GM12875 (cell line): ENCODE measurements around the gene KIF18B.
"Not testable (repeated sequence)": the region's sequence is repeated elsewhere in the genome, so short reads cannot be mapped to it uniquely, and the experiment has no call there.

Source experiments
- H3K4me3 ChIP-seq: one replicate; pipeline ENCODE4 v1.5.1; 2011; ENCODE audit warnings: low read depth, low read length, control low read depth
- CTCF ChIP-seq: IDR thresholded peaks from 2 replicates; pipeline ENCODE4 v1.5.1; 2011; ENCODE audit warnings: low read depth, mild to moderate bottlenecking, control low read depth, inconsistent platforms, low read length, moderate library complexity, borderline replicate concordance; ENCODE audit not compliant: insufficient read depth

Gene KIF18B

GRCh38 chr17:44960691-44961090 is 13.1 kb upstream of the KIF18B start:
- no peak overlapping the region for H3K4me3 ChIP-seq
- TF ChIP-seq CTCF = no peak

GRCh38 chr17:44959821-44960531 is 12.4 kb upstream of the KIF18B start:
- H3K4me3 ChIP-seq = no peak overlapping the region
- no peak for TF ChIP-seq CTCF

- no peak overlapping the region for H3K4me3 ChIP-seq
- TF ChIP-seq CTCF = no peak
These were observed 9.7 kb upstream of the KIF18B start for GRCh38 chr17:44956998-44957981.

GRCh38 chr17:44955674-44956425 is 8.3 kb upstream of the KIF18B start:
- TF ChIP-seq CTCF = no peak
- H3K4me3 ChIP-seq = no peak overlapping the region

GRCh38 chr17:44952946-44953475 is 5.4 kb upstream of the KIF18B start:
- no peak for TF ChIP-seq CTCF
- no peak overlapping the region for H3K4me3 ChIP-seq

GRCh38 chr17:44948315-44948795 is 782 bp upstream of the KIF18B start:
- peak overlapping the region; percentile 93 for H3K4me3 ChIP-seq
- no peak for TF ChIP-seq CTCF

GRCh38 chr17:44945652-44946051 is 1.9 kb downstream of the KIF18B start:
- H3K4me3 ChIP-seq = not testable (repeated sequence)
